ENCODE measurements around the gene TACR1. TPM values are rescaled to one million over a fixed set of nuclear protein-coding genes. Genes with fewer than 3 reads are reported as not detected.

TACR1 gene
- total RNA-seq, 3 donors from 2014 or later: 1.3 to 5.9 (median 2.4) TPM

- H3K27ac ChIP-seq: no peak overlapping the region
- H3K4me1 ChIP-seq: peaks cover 4 to 6% of the 10 kb centered on the region in 2 donors
- peaks cover 0 to 40% of the 10 kb centered on the region in 2 donors for H3K27me3 ChIP-seq
- no peak overlapping the region for H3K4me3 ChIP-seq
- H3K9me3 ChIP-seq: no peaks in the 10 kb centered on the region
- TF ChIP-seq POLR2A (IDR thresholded peaks at IDR 0.05) (no peak), CTCF (IDR thresholded peaks at IDR 0.05) (no peak), POLR2AphosphoS5 (IDR thresholded peaks at IDR 0.05) (no peak)
- no peak for DNase-seq (ENCODE audit: low spot score in 2 of 2)
- no peaks in the 10 kb centered on the region for H3K36me3 ChIP-seq
- intact Hi-C loops (cut with DNase I; ENCODE audit: low total_unique reads): loop anchor here (10.0 kb wide), 1 partner anchor 900 kb away; no protein-coding TSS in a partner anchor
Measured at GRCh38 chr2:75195076-75195691, 4.1 kb downstream of the TACR1 start.

DNA sequence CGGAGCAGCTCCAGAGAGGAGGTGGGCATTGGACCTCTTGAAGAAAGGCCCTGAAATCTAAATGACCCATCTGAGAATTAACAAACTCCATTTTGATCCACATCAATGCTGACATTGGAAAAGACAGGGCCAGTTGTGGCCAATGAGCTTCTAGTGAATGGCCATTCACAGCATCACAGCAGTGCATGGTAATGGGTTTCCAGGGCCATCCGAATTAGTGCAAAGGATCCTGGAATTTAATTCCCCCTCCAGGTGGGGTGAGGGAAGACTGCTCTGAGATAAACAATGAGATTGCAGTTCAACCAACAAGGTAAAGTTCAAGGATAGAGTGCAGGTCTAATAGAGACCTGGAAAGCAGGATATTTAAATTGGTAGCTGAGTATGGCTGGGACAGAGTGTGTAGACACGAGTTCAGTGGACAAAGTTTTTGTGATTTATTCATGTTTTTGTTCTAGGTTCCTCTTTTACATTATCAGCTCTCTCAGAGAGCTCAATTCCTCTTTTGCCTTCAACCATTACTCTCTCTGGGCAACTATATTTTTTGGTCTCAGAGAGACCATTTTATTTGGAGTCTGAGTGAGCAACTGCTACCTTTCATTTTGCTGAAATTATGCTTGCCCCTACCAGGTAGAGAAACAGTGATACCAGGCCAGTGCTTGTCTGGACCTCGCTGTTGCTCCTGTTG, 5.0 kb downstream of the TACR1 start:
- no peak for DNase-seq (ENCODE audit: low spot score in 2 of 2)
- intact Hi-C loops (cut with DNase I; ENCODE audit: low total_unique reads): loop anchor here (10.0 kb wide), 1 partner anchor 900 kb away; no protein-coding TSS in a partner anchor
- H3K4me3 ChIP-seq: no peak overlapping the region
- H3K9me3 ChIP-seq: no peaks in the 10 kb centered on the region
- H3K4me1 ChIP-seq: peaks cover 1 to 4% of the 10 kb centered on the region in 2 donors
- TF ChIP-seq POLR2A (IDR thresholded peaks at IDR 0.05): no peak
- no peak for TF ChIP-seq POLR2AphosphoS5 (IDR thresholded peaks at IDR 0.05)
- no peak for TF ChIP-seq CTCF (IDR thresholded peaks at IDR 0.05)
- no peak overlapping the region for H3K27ac ChIP-seq
- peaks cover 0 to 39% of the 10 kb centered on the region in 2 donors for H3K27me3 ChIP-seq
- H3K36me3 ChIP-seq: no peaks in the 10 kb centered on the region

GRCh38 chr2:75192496-75192895, 6.8 kb downstream of the TACR1 start:
- Histone ChIP-seq H3K27ac (no peak overlapping the region), H3K27me3 (peaks cover 0 to 21% of the 10 kb centered on the region in 2 donors), H3K36me3 (no peaks in the 10 kb centered on the region), H3K4me1 (no peaks in the 10 kb centered on the region), H3K4me3 (no peak overlapping the region), H3K9me3 (no peaks in the 10 kb centered on the region)
- TF ChIP-seq POLR2AphosphoS5 (IDR thresholded peaks at IDR 0.05) (no peak), POLR2A (IDR thresholded peaks at IDR 0.05) (no peak), CTCF (IDR thresholded peaks at IDR 0.05) (no peak)
- DNase-seq (ENCODE audit: low spot score in 2 of 2): no peak
- intact Hi-C loops (cut with DNase I; ENCODE audit: low total_unique reads): loop anchor here (10.0 kb wide), 1 partner anchor 898 kb away; no protein-coding TSS in a partner anchor

- no peak overlapping the region for H3K27ac ChIP-seq
- H3K27me3 ChIP-seq: peaks cover 0 to 6% of the 10 kb centered on the region in 2 donors
- no peak for DNase-seq (ENCODE audit: low spot score in 2 of 2)
- no peak overlapping the region for H3K4me3 ChIP-seq
- no peak for TF ChIP-seq POLR2A (IDR thresholded peaks at IDR 0.05)
- no peak for TF ChIP-seq CTCF (IDR thresholded peaks at IDR 0.05)
- no peak for TF ChIP-seq POLR2AphosphoS5 (IDR thresholded peaks at IDR 0.05)
- H3K4me1 ChIP-seq: no peaks in the 10 kb centered on the region
- intact Hi-C loops (cut with DNase I; ENCODE audit: low total_unique reads): loop anchor here (10.0 kb wide), 1 partner anchor 896 kb away; no protein-coding TSS in a partner anchor
- H3K36me3 ChIP-seq: no peaks in the 10 kb centered on the region
- no peaks in the 10 kb centered on the region for H3K9me3 ChIP-seq
Measured at GRCh38 chr2:75190271-75190990, 8.9 kb downstream of the TACR1 start.

Data from breast epithelium (tissue), 4 donors.